Suprapubic skin (tissue), 4 donors: Measurements from ENCODE around the gene JAZF1.

Experiments
- POLR2A ChIP-seq, 2 donors: fragments of 450-650 bp; IDR thresholded peaks; one replicate each; pipeline ENCODE4 v1.6.1; 2017; ENCODE audit warnings: antibody characterized with exemption in 2 of 2, mild to moderate bottlenecking in 2 of 2, moderate library complexity in 2 of 2
- POLR2AphosphoS5 ChIP-seq, 3 donors: sonication (generic); formaldehyde crosslinking; IDR thresholded peaks; one replicate each; pipeline ENCODE4 v1.6.1; 2017; ENCODE audit warnings: antibody characterized with exemption in 3 of 3
- TF ChIP-seq, protein P1 (sequence below), 2 donors: fragments of 200-600 bp in 1 of 2; fragments of 450-650 bp in 1 of 2; sonication (generic) in 1 of 2; IDR thresholded peaks; one replicate each; pipeline ENCODE4 v1.5.1; 2016 to 2019; ENCODE audit warnings: antibody characterized with exemption in 2 of 2, mild to moderate bottlenecking in 1 of 2, moderate library complexity in 1 of 2

- TF ChIP-seq, protein P1, sequence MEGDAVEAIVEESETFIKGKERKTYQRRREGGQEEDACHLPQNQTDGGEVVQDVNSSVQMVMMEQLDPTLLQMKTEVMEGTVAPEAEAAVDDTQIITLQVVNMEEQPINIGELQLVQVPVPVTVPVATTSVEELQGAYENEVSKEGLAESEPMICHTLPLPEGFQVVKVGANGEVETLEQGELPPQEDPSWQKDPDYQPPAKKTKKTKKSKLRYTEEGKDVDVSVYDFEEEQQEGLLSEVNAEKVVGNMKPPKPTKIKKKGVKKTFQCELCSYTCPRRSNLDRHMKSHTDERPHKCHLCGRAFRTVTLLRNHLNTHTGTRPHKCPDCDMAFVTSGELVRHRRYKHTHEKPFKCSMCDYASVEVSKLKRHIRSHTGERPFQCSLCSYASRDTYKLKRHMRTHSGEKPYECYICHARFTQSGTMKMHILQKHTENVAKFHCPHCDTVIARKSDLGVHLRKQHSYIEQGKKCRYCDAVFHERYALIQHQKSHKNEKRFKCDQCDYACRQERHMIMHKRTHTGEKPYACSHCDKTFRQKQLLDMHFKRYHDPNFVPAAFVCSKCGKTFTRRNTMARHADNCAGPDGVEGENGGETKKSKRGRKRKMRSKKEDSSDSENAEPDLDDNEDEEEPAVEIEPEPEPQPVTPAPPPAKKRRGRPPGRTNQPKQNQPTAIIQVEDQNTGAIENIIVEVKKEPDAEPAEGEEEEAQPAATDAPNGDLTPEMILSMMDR (IDR thresholded peaks at IDR 0.05), result no peak
- TF ChIP-seq POLR2A (IDR thresholded peaks at IDR 0.05) (no peak), POLR2AphosphoS5 (IDR thresholded peaks at IDR 0.05) (no peak)
Measured at GRCh38 chr7:27920281-27920946, 260.2 kb downstream of the JAZF1 start.
